Stimulated activated CD8-positive, alpha-beta memory T cell treated with anti-CD3 and anti-CD28 coated beads, Interleukin-7, amount 100 ng/mL, for 4 hours (primary cell): Measurements from ENCODE around the gene PNKD.
A peak's percentile ranks its signal among the peaks of the same experiment; 100 is the strongest.

ENCODE experiments used
- DNase-seq, 2 donors: peaks; one replicate each; pipeline ENCODE4 v3.0.0-alpha.2; 2020; ENCODE audit warnings: low read depth in 2 of 2

PNKD gene

GRCh38 chr2:218395826-218396687, 125.7 kb downstream of the PNKD start:
- DNase-seq, result peak; percentile 90 to 93
